ENCODE results near the gene SLC19A3.
"Not testable (repeated sequence)": the region's sequence is repeated elsewhere in the genome, so short reads cannot be mapped to it uniquely, and the experiment has no call there.

Gene SLC19A3

DNA sequence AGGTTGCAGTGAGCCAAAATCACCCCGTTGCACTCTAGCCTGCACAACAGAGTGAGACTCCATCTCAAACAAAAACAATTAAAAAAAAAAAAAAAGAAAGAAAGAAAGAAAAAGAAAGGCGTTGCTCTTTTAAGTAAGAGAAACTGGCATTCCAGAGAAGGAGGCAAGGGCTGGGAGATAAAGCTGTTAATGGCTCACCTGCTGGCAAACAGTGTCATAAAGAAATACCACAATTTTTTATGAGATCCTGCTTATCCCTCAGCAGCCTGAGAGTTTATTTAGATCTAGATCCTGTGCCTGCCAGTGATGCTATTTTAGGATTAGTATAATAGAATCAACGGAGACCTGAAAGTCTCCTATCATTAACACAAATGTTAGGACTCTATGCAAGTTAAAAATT lies 16.3 kb downstream of the SLC19A3 start:
- no peak for DNase-seq

DNA sequence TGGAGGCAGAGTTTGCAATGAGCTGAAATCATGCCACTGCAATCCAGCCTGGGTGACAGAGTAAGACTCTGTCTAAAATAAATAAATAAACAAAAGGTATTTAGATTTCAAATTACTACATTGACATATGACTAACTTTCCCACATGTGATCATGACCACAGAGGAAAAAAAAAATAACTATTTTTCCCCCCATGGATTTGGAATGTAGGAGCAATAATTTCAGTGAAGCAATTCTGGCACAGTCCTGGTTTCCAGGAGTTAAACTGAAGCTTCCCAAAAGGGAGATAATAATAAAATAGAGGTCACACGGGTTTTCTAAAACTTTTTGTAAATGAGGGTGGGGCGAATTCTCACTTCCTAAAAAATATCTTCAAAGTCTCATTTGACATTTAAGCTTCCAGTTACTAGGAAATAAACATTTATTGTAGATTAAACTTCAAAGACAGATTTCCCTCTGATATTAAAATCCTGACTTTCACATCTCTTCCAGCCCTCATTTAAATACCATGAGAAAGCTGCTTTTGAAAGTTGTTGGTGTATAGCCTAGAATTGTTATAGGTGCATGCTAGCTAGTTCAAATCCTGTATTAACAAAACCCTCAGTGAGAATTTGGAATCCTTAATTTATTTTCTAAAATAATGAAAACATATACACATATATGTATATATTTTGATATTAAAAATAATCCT lies 20.7 kb downstream of the SLC19A3 start:
- DNase-seq, result no peak

DNA sequence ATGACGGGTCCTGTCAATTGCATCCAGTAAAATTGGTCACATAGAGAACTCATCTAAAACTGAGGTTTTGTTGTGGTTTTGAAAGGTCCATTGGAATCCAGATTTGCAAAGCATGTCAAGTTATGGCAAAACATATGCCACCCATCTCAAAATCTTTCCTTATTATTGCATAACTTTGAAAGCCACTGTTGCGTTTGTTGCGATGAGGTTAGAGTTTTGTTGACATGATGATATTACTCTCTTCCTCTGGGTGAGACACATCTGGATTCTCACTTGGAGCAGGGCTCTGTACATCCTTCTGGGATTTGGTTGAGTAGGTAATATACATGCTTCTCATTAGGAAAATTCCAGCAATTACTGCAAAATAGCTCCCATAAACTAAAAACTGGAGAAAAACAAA lies 30.6 kb downstream of the SLC19A3 start:
- no peak for DNase-seq

DNA sequence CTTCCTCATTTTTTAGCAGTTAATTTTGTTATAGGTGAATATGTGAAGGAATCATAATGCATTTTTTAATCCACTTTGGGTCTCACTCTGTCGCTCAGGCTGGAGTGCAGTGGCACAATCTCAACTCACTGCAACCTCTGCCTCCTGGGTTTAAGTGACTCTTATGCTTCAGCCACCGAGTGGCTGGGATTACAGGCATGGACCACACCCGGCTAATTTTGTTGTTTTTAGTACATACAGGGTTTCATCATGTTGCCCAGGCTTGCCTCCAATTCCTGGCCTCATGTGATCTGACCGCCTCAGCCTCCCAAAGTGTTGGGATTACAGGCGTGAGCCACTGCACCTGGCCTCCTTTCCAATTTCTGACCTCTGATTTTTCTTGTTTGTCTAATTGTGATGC lies 33.6 kb downstream of the SLC19A3 start:
- DNase-seq, result no peak

DNA sequence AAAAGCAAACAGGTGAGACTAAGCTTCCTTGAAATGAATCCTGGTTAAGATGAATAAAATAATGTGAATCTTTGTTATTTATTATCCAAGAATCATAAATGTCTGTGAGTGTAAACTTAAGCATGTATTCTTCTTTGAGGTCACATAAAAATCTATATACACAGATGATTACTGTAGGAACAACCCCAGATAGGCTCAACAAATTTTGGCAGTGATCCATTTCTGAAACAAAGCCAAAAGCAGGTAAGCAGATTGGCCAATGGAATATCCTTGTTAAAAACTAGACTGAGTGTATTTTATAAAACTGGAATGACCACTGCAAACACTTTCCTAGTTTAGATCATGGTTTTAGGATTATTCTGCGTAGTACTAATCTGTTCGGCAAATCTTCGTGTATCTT lies 39.9 kb downstream of the SLC19A3 start:
- DNase-seq, result no peak

DNA sequence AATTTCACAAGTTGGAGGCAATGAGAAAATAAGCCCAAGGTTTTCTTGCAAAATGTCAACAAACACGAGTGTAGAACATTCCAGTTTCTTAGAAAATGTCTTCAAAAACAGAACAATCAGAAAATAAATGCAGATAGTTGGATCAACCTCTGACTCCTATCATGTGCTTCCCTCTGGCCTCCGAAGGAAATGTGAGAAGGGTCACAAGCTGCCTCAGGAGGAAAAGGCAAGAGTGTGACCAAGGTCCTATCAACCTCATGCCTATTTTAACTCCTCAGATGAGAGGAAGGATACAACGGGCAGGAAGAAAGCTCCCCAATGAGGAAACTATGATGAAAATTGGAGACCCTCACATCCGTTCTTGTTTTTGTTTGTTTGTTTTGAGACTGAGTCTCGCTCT lies 43.3 kb downstream of the SLC19A3 start:
- no peak for DNase-seq

DNA sequence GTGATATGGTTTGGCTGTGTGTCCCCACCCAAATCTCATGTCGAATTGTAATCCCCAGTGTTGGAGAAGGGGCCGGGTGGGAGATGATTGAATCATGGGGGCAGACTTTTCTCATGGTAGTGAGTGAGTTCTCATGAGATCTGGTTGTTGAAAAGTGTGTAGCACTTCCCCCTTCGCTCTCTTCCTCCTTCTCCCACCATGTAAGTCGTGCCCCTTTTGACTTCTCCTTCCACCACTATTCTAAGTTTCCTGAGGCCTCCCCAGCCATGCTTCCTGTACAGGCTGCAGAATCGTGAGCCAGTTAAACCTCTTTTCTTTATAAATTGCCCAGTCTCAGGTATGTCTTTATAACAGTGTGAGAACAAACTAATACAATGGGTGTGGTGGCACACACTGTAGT lies 44.2 kb downstream of the SLC19A3 start:
- DNase-seq, result not testable (repeated sequence)

DNA sequence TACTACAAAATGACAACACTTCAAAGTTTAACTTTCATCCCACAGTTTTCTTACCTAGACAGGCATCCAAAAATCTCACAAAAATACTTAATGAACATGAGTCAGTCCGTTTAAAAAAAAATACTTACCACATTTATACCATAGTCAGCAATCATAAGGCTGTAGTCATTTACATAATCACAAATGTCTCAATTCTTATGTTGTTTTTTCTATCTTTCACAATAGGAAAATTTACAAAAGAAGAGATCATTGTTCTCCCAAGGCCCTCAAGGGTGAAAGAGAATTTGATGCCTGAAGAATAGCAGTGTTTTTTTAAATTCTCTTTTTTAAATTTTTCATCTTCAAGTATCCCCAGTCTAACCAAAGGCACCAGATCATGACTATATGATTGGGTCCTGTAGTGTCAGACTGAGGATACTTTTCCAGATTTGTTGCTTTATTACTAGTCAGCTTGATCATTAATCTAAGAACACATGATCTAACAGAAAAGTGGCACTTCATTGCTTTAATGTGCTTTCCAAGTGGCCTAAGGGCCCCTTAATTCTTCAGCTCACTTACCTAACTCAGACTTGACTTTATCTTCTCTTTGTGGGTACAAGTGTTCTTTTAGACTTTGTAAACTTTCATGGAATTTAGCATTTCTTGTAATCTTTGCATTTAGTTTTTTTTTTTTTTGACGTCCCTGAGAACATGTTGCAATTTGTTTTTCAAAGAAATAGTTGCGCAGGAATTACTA lies 46.5 kb downstream of the SLC19A3 start:
- no peak for DNase-seq

DNA sequence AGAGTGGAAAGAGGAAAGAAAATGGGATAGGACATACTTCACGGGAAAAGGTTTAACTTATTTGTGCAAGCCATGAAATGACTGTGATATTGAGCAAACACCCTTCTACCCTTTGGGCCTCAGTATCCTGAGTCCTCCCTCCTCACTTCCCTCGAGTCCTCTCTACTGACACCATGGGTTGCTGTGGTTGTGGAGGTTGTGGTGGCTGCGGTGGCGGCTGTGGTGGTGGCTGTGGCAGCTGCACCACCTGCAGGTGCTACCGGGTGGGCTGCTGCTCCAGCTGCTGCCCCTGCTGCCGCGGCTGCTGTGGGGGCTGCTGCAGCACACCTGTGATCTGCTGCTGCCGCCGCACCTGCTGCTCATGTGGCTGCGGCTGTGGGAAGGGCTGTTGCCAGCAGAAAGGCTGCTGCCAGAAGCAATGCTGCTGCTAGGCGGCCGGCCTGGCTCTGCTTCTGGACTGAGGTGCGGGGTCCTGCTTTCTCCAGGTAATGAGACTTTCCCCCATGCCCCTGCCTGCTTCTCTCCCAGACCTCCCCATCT lies 51.1 kb downstream of the SLC19A3 start, which contains the start of gene SCYGR5:
Gene SCYGR5, plus strand, starts transcription at position 174 of the 540 bp plus-strand sequence. Its CDS starts 0 bp downstream, at position 174.
- not testable (repeated sequence) for DNase-seq

DNA sequence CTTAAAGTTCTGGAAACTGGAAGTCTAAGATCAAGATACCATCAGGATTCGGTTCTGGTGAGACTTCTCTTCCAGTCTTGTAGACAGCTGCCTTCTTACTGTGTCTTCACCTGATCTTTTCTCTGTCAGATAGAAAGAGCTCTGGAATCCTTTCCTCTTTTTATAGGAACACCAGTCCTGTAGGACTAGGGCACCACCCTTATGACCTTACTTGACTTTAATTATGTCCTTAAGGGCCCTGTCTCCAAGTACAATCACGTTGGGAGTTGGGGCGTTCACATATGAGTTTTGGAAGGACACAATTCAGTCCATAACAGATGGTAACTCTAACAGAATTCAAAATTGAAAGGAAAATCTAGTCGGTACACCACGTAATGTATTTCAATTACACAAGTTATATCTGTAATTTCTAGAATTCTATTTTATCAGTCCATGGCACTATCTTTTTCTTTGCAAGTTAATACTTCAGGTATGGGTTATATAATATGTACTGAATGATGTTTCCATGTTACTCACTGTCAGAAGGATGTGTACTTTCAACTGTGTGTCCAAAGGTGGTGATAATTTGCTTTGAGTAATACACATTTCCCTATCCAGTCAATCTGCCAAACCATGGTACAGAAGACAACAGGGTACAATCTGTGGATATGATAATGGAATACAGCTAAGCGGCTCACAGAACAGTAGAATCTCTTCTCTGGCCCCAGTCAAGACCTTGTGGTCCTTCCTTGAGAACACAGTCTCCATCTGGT lies 52.5 kb downstream of the SLC19A3 start:
- DNase-seq, result no peak

DNA sequence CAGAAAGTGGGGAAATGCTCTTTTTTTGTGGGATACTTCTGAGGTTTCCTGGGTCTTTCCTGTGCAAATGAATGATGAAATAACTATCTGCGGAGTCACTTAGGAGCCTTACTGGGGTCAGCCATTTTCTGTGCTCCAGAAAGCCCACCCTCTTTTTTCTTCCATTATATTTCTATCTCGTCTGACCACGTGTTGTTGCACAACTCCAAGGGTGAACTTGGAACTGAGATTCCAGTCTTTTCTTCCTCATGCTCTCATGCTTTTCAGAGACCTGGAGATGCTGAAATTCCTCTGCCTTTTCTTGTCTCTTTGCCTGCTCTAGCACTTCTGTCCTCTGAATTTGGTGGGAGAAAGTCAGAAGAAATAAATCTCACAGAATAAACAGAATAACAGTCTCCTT lies 56.0 kb downstream of the SLC19A3 start:
- DNase-seq, result no peak

DNA sequence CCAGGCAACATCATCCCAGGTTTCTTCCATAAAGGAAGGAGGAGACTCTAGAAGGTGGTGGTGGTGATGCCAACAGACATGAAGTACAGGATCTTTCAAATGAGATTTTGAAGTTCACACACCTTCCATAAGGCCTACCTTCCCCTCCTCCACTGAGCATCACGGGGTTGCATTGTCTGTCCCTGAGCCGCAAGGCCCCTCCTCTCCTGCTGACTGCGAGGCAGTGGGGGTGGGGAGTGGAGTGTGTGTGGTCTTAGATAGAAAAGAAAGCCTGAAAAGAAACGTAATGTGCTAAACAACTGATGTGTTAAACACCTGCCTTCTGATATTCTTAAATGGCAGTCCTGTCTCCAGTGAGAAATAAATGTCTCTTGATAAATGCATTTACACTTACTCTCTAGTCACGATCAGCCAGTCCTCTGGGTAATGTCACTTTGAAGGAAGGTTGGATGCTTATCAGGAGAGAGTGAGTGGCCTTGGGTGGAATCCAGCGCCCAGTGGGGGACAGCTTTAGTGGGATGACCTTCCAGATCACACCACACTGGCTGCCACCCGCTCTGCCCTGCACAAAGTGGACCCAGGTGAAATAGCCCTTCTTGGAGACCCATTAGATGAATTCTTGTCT lies 56.7 kb downstream of the SLC19A3 start:
- DNase-seq, result no peak

DNA sequence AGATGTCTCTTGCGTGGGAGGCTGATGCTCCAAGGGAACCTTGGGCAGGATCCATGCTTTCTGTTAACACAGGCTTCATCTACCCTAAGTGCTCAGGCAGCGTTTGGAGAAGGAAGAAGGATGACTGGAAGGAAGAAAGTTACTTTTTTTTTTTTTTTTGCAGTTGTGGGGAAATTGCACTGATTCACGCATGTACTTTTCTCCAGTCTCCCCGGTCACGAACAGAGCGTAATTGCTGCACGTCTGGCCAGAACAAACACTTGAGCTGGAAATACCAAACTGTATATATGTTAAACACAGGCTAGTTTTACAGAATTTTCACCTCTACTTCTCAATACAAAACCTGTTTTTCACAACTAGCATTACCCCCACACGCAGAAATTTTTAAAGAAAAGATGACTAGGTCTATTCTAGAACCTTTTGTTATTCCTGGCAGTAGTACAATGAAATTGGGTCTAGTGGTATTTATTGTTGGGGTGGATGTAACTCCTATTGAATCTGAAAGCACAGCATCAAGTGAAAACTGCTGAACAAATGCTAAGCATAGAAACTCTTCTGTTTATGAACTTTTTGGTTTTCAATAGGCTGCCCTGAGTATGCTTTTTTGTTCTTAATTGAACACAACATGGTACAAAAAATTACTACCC lies 60.5 kb downstream of the SLC19A3 start:
- no peak for DNase-seq

DNA sequence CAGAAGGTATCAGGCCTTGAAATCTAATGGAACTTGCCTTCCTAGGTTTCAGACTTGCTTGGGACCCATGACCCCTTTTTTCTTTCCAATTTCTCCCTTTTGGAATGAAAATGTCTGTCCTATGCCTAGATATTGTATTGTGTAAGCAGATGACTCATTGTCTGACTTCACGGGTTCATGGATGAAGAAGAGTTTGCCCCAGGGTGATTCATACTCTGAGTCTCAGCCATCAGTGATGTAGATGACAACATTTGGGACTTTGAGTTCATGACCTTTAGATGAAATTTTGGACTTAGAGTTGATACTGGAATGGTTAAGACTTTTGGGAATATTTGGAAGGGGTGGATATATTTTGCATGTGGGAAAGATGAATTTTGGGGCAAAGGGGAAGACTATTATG lies 62.4 kb downstream of the SLC19A3 start:
- DNase-seq, result no peak

DNA sequence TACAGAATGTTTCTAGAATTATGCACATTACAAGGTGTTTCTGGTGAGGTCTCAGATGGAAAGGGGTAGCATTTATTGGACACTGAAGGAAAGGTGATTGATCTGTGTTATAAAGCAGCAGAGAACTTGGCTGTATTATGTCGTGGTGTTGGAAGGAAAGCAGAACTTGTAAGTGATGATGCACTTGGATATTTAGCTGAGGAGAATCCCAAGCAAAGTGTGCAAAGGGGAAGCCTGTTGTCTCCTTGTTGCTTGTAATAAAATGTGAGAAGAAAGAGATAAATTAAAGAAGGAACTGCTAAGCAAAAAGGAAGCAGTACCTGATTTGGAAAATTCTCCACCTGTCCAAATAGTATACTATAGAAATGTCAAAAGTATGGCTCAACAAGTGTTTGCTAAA lies 63.4 kb downstream of the SLC19A3 start:
- no peak for DNase-seq

DNA sequence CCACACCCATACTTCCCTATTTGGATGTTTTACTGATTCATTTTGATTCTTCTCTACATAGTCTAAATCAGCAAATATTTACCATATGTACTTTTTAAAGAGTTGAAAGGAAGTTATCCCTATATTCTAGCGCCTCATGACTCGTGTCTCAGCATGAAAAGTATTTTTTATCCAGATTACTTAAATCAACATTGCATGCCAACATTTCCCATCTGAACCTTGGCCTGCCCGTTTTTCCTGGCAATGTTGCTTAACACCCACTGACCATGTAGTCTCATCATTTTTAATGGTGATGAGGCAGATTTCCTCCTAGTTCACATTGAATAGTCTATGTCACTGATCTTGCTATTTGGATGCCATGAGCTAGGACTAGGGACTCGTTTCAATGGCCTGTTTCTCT lies 64.4 kb downstream of the SLC19A3 start:
- DNase-seq, result no peak

DNA sequence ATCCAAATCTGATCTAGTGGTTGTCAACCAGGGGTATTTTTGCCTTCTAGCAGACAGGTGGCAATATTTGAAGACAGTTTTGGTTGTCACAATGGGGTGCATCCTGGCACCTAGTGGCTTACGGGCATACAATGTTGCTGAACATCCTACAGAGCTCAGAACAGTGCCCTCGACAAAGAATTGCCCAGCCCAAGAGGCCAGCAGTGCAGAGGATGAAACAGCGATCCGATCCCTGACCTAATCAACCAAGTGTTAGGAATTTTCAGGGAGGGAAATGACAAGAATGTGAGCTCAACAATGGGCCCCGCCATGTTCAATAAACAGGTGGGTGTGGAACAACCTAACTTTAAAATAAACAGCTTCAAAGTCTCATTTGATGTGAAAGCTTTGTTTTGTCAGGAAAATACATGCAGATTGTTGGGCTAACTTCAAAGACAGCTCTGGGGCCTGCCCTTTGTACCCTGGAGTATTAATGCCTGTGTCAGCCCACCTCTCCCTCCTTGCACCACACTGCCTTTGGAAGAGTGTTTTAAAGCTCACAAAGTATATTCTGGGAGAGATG lies 73.8 kb downstream of the SLC19A3 start:
- no peak for DNase-seq

DNA sequence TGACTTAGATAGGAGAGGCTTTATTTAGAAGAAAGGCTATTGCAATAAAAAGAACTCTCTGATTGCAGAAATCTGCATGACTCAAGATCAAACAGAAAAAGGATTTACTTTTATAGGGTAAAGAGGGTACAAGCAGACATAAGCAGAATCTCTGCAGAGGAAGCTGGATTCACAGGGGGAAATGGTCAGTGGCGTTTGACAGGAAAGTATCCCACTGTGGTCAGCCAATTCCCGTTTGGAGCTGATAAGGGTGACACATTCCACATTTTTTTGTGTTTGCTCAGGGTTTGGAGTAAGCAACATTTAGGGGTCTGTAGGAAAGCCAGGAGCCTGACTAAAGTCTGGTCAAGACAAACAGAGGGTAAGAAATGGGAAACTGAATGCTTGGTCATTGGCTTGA lies 75.2 kb downstream of the SLC19A3 start:
- DNase-seq, result no peak

DNA sequence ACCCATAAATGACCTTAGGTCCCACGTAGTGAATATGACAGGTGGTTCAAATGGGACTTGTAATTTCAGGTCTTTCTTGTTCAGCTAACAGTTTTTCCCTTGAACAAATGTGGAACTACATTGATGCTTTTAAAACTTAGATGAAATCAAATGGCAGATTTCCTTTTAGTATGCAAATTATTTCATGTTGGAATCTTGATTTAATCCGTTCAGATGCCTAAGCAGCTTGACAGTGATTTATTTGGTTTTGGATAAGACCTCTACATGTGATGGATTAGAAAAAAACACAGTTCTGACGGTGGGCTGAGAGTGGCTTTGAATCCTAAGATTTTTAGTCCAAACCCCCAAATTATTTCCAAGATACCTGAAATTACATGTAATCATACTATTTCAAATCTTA lies 83.6 kb downstream of the SLC19A3 start:
- no peak for DNase-seq

All from NCI-H1436 treated with DMSO at 0.1 percent for 48 hours (cell line).